ENCODE measurements around the gene CDC26.
"Not testable (repeated sequence)": the region's sequence is repeated elsewhere in the genome, so short reads cannot be mapped to it uniquely, and the experiment has no call there.

Gene CDC26

GRCh38 chr9:113238202-113238858 lies 37.0 kb downstream of the CDC26 start:
- Histone ChIP-seq H3K36me3 (ENCODE audit: control insufficient read depth, insufficient read depth, low read length) (no peaks in the 10 kb centered on the region), H3K27me3 (replicated peaks; ENCODE audit: control insufficient read depth, insufficient read depth, low read length) (no peaks in the 10 kb centered on the region), H3K4me3 (replicated peaks; ENCODE audit: low read depth, low read length) (no peak overlapping the region)
- TF ChIP-seq, protein P1, sequence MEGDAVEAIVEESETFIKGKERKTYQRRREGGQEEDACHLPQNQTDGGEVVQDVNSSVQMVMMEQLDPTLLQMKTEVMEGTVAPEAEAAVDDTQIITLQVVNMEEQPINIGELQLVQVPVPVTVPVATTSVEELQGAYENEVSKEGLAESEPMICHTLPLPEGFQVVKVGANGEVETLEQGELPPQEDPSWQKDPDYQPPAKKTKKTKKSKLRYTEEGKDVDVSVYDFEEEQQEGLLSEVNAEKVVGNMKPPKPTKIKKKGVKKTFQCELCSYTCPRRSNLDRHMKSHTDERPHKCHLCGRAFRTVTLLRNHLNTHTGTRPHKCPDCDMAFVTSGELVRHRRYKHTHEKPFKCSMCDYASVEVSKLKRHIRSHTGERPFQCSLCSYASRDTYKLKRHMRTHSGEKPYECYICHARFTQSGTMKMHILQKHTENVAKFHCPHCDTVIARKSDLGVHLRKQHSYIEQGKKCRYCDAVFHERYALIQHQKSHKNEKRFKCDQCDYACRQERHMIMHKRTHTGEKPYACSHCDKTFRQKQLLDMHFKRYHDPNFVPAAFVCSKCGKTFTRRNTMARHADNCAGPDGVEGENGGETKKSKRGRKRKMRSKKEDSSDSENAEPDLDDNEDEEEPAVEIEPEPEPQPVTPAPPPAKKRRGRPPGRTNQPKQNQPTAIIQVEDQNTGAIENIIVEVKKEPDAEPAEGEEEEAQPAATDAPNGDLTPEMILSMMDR (IDR thresholded peaks at IDR 0.05; ENCODE audit: insufficient read depth, low read length, poor library complexity, severe bottlenecking) = no peak
- no peak for DNase-seq (ENCODE audit: extremely low read depth, insufficient read length)

GRCh38 chr9:113237026-113237425 lies 38.3 kb downstream of the CDC26 start:
- Histone ChIP-seq H3K27me3 (replicated peaks; ENCODE audit: control insufficient read depth, insufficient read depth, low read length) (no peaks in the 10 kb centered on the region), H3K4me3 (replicated peaks; ENCODE audit: low read depth, low read length) (no peak overlapping the region), H3K36me3 (ENCODE audit: control insufficient read depth, insufficient read depth, low read length) (no peaks in the 10 kb centered on the region)
- TF ChIP-seq, protein P1 (IDR thresholded peaks at IDR 0.05; ENCODE audit: insufficient read depth, low read length, poor library complexity, severe bottlenecking) = no peak
- DNase-seq (ENCODE audit: extremely low read depth, insufficient read length) = no peak

DNA sequence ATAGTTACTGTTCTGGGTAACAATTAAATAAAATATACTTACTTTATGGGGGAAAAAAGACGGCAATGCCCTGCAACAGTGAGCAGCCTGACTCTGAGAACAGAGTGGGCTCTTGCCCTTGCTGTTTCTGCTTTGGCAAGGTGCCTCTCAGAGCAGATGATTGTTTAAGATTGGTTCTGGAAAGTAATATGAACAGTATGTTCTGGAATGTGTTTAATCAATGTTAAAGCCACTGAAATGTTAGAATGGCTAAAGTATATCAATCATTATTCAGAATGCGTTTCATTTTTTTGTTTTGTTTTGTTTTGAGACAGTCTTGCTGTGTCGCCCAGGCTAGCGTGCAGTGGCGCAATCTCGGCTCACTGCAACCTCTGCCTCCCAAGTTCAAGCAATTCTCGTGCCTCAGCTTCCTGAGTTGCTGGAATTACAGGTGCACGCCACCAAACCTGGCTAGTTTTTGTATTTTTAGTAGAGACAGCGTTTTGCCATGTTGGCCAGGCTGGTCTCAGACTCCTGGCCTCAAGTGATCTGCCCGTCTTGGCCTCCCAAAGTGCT lies 39.6 kb downstream of the CDC26 start:
- not testable (repeated sequence) for H3K27me3 ChIP-seq (replicated peaks; ENCODE audit: control insufficient read depth, insufficient read depth, low read length); DNase-seq (ENCODE audit: extremely low read depth, insufficient read length); H3K36me3 ChIP-seq (ENCODE audit: control insufficient read depth, insufficient read depth, low read length); H3K4me3 ChIP-seq (replicated peaks; ENCODE audit: low read depth, low read length)

- DNase-seq (ENCODE audit: extremely low read depth, insufficient read length) = no peak
- TF ChIP-seq, protein P1 (IDR thresholded peaks at IDR 0.05; ENCODE audit: insufficient read depth, low read length, poor library complexity, severe bottlenecking) = no peak
- H3K4me3 ChIP-seq (replicated peaks; ENCODE audit: low read depth, low read length) = no peak overlapping the region
- H3K27me3 ChIP-seq (replicated peaks; ENCODE audit: control insufficient read depth, insufficient read depth, low read length) = no peaks in the 10 kb centered on the region
- no peaks in the 10 kb centered on the region for H3K36me3 ChIP-seq (ENCODE audit: control insufficient read depth, insufficient read depth, low read length)
Measured at GRCh38 chr9:113231701-113232100, 43.7 kb downstream of the CDC26 start.

DNA sequence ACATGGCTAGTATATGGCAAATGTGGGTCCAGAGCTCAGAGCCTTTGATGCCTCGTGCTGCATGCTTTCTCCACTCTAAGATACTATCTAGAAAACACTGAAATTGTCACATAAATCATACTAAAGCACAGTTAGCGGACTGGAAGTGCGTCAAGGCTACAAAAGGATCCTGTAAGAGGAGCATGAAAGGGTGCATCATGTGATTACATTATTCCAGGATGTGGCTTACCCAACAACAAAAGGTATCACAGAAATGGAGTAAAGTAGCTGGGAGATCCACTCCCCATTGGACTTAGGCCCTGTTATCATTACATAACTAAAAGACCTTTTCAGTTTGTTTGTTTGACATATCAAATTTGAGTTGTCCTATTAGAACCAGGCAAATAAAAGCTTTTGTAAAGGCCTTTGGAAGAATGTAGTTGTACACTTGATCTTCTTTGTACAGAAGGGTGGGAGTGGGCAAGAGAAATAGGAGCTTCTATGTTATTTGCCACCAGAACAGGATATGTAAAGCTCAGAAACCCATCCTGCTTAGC lies 47.2 kb downstream of the CDC26 start:
- Histone ChIP-seq H3K4me3 (replicated peaks; ENCODE audit: low read depth, low read length) (no peak overlapping the region), H3K27me3 (replicated peaks; ENCODE audit: control insufficient read depth, insufficient read depth, low read length) (no peaks in the 10 kb centered on the region), H3K36me3 (ENCODE audit: control insufficient read depth, insufficient read depth, low read length) (no peaks in the 10 kb centered on the region)
- DNase-seq (ENCODE audit: extremely low read depth, insufficient read length) = no peak
- TF ChIP-seq, protein P1 (IDR thresholded peaks at IDR 0.05; ENCODE audit: insufficient read depth, low read length, poor library complexity, severe bottlenecking) = no peak

- no peaks in the 10 kb centered on the region for H3K36me3 ChIP-seq (ENCODE audit: control insufficient read depth, insufficient read depth, low read length)
- no peaks in the 10 kb centered on the region for H3K27me3 ChIP-seq (replicated peaks; ENCODE audit: control insufficient read depth, insufficient read depth, low read length)
- no peak for DNase-seq (ENCODE audit: extremely low read depth, insufficient read length)
Measured at GRCh38 chr9:113227436-113227835, 47.9 kb downstream of the CDC26 start.

More at GRCh38 chr9:113227436-113227835, 47.9 kb downstream of the CDC26 start:
- TF ChIP-seq, protein P1 (IDR thresholded peaks at IDR 0.05; ENCODE audit: insufficient read depth, low read length, poor library complexity, severe bottlenecking) = no peak
- H3K4me3 ChIP-seq (replicated peaks; ENCODE audit: low read depth, low read length) = no peak overlapping the region

Measured in GM06990 (cell line).